Ovary (tissue), 9 donors: ENCODE results near the gene POP4. TPM values are rescaled to one million over a fixed set of nuclear protein-coding genes. Genes with fewer than 3 reads are reported as not detected.
A peak's percentile ranks its signal among the peaks of the same experiment; 100 is the strongest.

ENCODE experiments used
- DNase-seq, 5 donors: peaks; one replicate each; pipeline ENCODE4 v3.0.0-alpha.2; 2019 to 2020
- H3K27ac ChIP-seq, 2 donors: fragments of 200-600 bp; one replicate each; pipeline versions ENCODE4 v1.5.1 to v1.8.0; 2019 to 2022
- H3K27me3 ChIP-seq: fragments of 200-600 bp; one replicate; pipeline ENCODE4 v1.8.0; 2022
- H3K36me3 ChIP-seq: fragments of 200-600 bp; sonication (generic); one replicate; pipeline ENCODE4 v1.5.1; 2019
- H3K4me1 ChIP-seq: one replicate; pipeline ENCODE4 v1.8.1; 2013; ENCODE audit warnings: mild to moderate bottlenecking, moderate library complexity; ENCODE audit not compliant: insufficient read depth
- H3K4me3 ChIP-seq: fragments of 200-600 bp; sonication (generic); one replicate; pipeline ENCODE4 v1.5.1; 2017
- H3K9me3 ChIP-seq, 2 donors: fragments of 200-600 bp in 1 of 2; sonication (generic) in 1 of 2; one replicate each; pipeline versions ENCODE4 v1.5.1 to v1.8.1; 2013 to 2019; ENCODE audit warnings: mild to moderate bottlenecking in 1 of 2, moderate library complexity in 1 of 2
- CTCF ChIP-seq, 3 donors: fragments of 450-650 bp in 2 of 3; fragments of 200-600 bp in 1 of 3; IDR thresholded peaks; one replicate each; pipeline versions ENCODE4 v1.5.1 to v1.8.0; 2016 to 2022; ENCODE audit warnings: antibody characterized with exemption in 3 of 3, mild to moderate bottlenecking in 1 of 3
- EP300 ChIP-seq: sonication (generic); formaldehyde crosslinking; IDR thresholded peaks from one replicate; pipeline ENCODE4 v1.6.1; 2017; ENCODE audit warnings: antibody characterized with exemption
- POLR2A ChIP-seq: fragments of 450-650 bp; IDR thresholded peaks from one replicate; pipeline ENCODE4 v1.6.1; 2017; ENCODE audit warnings: antibody characterized with exemption, mild to moderate bottlenecking, moderate library complexity
- WGBS, 3 donors: extraction: QIAGEN DNeasy Blood & Tissue Kit in 1 of 3; methylation state at CpG; one replicate each; pipeline versions ENCODE4 v1.1.5 to v1.1.7; 2013 to 2017; 5-methylcytosine and 5-hydroxymethylcytosine counted together
- intact Hi-C, 4 donors: fragments of 100-400 bp; cut with DNase I; formaldehyde crosslinking; loops; one replicate each; pipeline versions ENCODE4 v1.11.0 to v1.15.1; 2022 to 2023
- polyA plus RNA-seq, 2 donors: library from polyadenylated mRNA; stranded (reverse); fragments of 200-250 nt in 1 of 2; fragments of 350-450 nt in 1 of 2; fragmentation: Illumina TruSeq in 1 of 2; extraction: RNeasy Lipid Tissue Mini Kit (QIAGEN cat#74804) in 1 of 2; gene quantifications; one replicate each; pipeline ENCODE4 v1.2.3, GENCODE V29; 2013 to 2014
- total RNA-seq, 7 donors: library from RNA; depleted of rRNA in 2 of 7; stranded (reverse); fragments of >200 nt in 2 of 7; fragmentation: NEBNext Ultra II Directional in 3 of 7; extraction: Animal tissue kit (Norgen Biotek cat#: 25700) in 3 of 7; gene quantifications; one replicate each; pipeline versions ENCODE4 v1.1.0 to v1.2.4, GENCODE V29; 2016 to 2023
- donor health status: DM: no; HTN: no; CAD: no; lungs with moderate emphysema.
- donor health status: DM: no; HTN: no; CAD: no.
- donor health status: Bipolar disorder and iron deficiency.
- donor health status: DM: yes; HTN: yes; CAD: no.
- donor health status: DM: no; HTN: no; CAD: no.
- donor health status: DM: yes; HTN: yes; CAD: no.

The POP4 gene
- total and polyA plus RNA-seq, 9 donors: 32.9 to 92.9 (median 38.9) TPM

DNA sequence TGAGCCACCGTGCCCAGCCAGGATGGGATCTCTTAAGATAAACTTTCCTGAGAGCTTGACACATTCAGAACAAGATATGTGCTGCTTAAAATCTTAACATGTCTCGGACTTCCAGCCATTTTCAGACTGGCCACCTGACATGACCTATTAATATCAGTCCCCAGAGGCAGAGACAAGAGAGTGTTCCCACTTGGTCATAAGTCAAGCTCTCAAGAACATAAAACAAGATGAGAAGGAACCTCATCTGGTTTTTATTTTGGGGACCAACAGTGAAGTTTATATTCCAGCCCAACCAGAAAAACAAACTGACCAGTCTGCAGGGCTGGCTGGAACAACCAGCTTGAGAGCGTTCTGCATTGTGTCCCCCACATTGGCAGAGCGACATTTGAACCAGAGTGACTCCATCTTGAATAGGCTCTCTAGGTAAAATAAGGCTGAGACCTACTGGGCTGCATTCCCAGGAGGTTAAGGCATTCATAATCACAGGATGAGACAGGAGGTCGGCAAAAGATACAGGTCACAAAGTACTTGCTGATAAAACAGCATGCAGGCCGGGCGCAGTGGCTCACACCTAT is 37.4 kb downstream of the POP4 start:
- peak in 1 of 5 donors; percentile 10 for DNase-seq
- WGBS, 3 donors: 62 to 71% (median 70%) methylated on average over 7 of the region's 7 CpGs
- TF ChIP-seq POLR2A: no peak
- no peak for TF ChIP-seq EP300
- no peak for TF ChIP-seq CTCF (IDR thresholded peaks at IDR 0.05)
- H3K27me3 ChIP-seq: no peaks in the 10 kb centered on the region
- no peak overlapping the region for H3K27ac ChIP-seq
- H3K4me3 ChIP-seq: no peak overlapping the region
- no peaks in the 10 kb centered on the region for H3K36me3 ChIP-seq
- no peaks in the 10 kb centered on the region for H3K9me3 ChIP-seq
- H3K4me1 ChIP-seq: no peaks in the 10 kb centered on the region
- intact Hi-C loops: no loop called here

DNA sequence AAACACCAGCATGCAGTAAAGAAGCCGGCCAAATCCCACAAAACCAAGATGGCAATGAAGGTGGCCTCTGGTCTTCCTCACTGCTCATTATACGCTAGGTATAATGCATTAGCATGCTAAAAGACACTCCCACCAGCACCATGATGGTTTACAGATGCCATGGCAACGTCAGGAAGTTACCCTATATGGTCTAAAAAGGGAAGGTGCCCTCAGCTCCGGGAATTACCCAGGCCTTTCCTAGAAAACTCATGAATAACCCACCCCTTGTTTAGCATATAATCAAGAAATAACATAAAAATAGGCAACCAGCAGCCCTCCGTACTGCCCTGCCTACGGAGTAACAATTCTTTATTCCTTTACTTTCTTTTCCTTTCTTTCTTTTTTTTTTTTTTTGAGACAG is 38.1 kb downstream of the POP4 start:
- Histone ChIP-seq H3K36me3 (no peaks in the 10 kb centered on the region), H3K4me1 (no peaks in the 10 kb centered on the region), H3K27ac (no peak overlapping the region), H3K4me3 (no peak overlapping the region), H3K9me3 (no peaks in the 10 kb centered on the region), H3K27me3 (no peaks in the 10 kb centered on the region)
- TF ChIP-seq CTCF (IDR thresholded peaks at IDR 0.05) (no peak), EP300 (no peak), POLR2A (no peak)
- intact Hi-C loops: no loop called here
- 77 to 84% (median 79%) methylated on average over 6 of the region's 6 CpGs for WGBS, 3 donors
- peak in 1 of 5 donors; percentile 1 for DNase-seq

DNA sequence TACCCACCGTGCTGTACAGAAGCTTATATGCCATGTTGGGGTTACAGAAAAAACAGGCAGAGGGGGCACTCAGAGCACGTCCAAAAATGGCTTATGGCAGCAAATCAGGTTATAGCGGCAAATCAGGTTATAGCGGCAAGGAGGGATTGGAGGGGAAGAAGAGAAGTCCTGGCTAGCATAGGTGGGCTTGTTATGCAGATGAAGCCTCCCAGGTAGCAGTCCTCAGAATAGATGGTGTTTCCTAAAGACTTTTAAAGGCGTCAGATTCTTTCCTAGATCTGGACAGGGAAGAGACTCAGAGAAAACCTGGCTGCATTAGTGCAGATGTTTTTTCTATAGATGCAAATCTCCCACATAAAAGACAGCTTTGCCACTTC is 39.4 kb downstream of the POP4 start:
- 14 to 28% (median 15%) methylated on average over 5 of the region's 5 CpGs for WGBS, 3 donors
- H3K27me3 ChIP-seq: no peaks in the 10 kb centered on the region
- TF ChIP-seq EP300 (no peak), POLR2A (no peak), CTCF (IDR thresholded peaks at IDR 0.05) (no peak)
- no peaks in the 10 kb centered on the region for H3K36me3 ChIP-seq
- no peak for DNase-seq
- no peaks in the 10 kb centered on the region for H3K4me1 ChIP-seq
- no peak overlapping the region for H3K27ac ChIP-seq
- intact Hi-C loops: no loop called here
- no peak overlapping the region for H3K4me3 ChIP-seq
- H3K9me3 ChIP-seq: no peaks in the 10 kb centered on the region

DNA sequence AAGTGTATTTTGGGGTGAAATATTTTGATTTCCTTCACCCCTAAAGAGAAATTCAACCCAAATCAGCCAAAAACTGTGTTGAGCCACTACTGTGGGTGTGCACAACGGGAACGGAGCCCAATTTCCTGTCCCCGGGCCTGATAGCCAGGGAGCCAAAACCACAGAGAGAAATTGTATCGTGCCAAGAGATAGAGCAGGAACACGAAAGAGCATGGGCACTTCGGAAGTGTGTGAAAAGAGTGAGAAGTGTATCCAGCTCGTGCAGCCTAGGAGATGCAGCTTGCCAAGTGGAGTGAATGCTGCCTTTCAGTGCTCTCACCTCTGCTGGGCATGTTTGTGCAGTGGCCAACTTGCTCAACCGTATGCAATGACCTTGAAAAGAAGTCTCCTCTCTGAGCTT is 39.8 kb downstream of the POP4 start:
- no peak for TF ChIP-seq CTCF (IDR thresholded peaks at IDR 0.05)
- TF ChIP-seq EP300: no peak
- DNase-seq: peak; percentile 43 to 74 (median 46)
- WGBS, 3 donors: 0 to 2% (median 1%) methylated on average over 8 of the region's 8 CpGs
- Histone ChIP-seq H3K27me3 (no peaks in the 10 kb centered on the region), H3K36me3 (no peaks in the 10 kb centered on the region), H3K4me1 (no peaks in the 10 kb centered on the region), H3K27ac (no peak overlapping the region), H3K4me3 (no peak overlapping the region), H3K9me3 (no peaks in the 10 kb centered on the region)
- intact Hi-C loops: no loop called here
